ENCODE data around the gene GRAP2.

GRAP2 gene

DNA sequence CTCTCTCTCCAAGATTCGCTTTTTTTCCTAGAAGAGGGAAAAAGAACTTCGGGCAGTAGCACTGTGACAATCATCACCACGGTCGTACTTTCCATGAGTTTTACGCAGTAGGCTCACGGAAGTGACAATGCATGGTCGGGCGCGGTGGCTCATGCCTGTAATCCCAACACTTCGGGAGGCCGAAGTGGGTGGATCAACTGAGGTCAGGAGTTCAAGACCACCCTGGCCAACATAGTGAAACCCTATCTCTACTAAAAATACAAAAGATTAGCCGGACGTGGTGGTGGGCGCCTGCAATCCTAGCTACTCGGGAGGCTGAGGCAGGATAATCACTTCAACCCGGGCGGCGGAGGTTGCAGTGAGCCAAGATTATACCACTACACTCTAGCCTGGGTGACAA, 23.4 kb downstream of the GRAP2 start:
- no peak for TF ChIP-seq CTCF (conservative IDR thresholded peaks at IDR 0.05; ENCODE audit: control insufficient read depth, insufficient read depth, low read depth, low read length)
- no peak for DNase-seq (ENCODE audit: low read depth)
- H3K4me3 ChIP-seq (ENCODE audit: control insufficient read depth, low read depth, low read length): no peak overlapping the region

- H3K4me3 ChIP-seq (ENCODE audit: control insufficient read depth, low read depth, low read length): no peak overlapping the region
- no peak for TF ChIP-seq CTCF (conservative IDR thresholded peaks at IDR 0.05; ENCODE audit: control insufficient read depth, insufficient read depth, low read depth, low read length)
- DNase-seq (ENCODE audit: low read depth): no peak
Observed at GRCh38 chr22:39925273-39925672, 24.4 kb downstream of the GRAP2 start.

- DNase-seq (ENCODE audit: low read depth): no peak
- no peak for TF ChIP-seq CTCF (conservative IDR thresholded peaks at IDR 0.05; ENCODE audit: control insufficient read depth, insufficient read depth, low read depth, low read length)
- no peak overlapping the region for H3K4me3 ChIP-seq (ENCODE audit: control insufficient read depth, low read depth, low read length)
Observed at GRCh38 chr22:39925909-39926679, 25.2 kb downstream of the GRAP2 start.

- no peak for DNase-seq (ENCODE audit: low read depth)
- no peak overlapping the region for H3K4me3 ChIP-seq (ENCODE audit: control insufficient read depth, low read depth, low read length)
- TF ChIP-seq CTCF (conservative IDR thresholded peaks at IDR 0.05; ENCODE audit: control insufficient read depth, insufficient read depth, low read depth, low read length): no peak
Observed at GRCh38 chr22:39926753-39927152, 25.9 kb downstream of the GRAP2 start.

GRCh38 chr22:39927544-39927943, 26.7 kb downstream of the GRAP2 start:
- H3K4me3 ChIP-seq (ENCODE audit: control insufficient read depth, low read depth, low read length): no peak overlapping the region
- TF ChIP-seq CTCF (conservative IDR thresholded peaks at IDR 0.05; ENCODE audit: control insufficient read depth, insufficient read depth, low read depth, low read length): no peak
- DNase-seq (ENCODE audit: low read depth): no peak

- no peak overlapping the region for H3K4me3 ChIP-seq (ENCODE audit: control insufficient read depth, low read depth, low read length)
- no peak for TF ChIP-seq CTCF (conservative IDR thresholded peaks at IDR 0.05; ENCODE audit: control insufficient read depth, insufficient read depth, low read depth, low read length)
- no peak for DNase-seq (ENCODE audit: low read depth)
Observed at GRCh38 chr22:39928536-39929520, 27.9 kb downstream of the GRAP2 start.
